Measurements from ENCODE around the gene SULT1A2.

GRCh38 chr16:28591355-28591754 lies 5.5 kb downstream of the SULT1A2 start:
- TF ChIP-seq CTCF (conservative IDR thresholded peaks at IDR 0.05 in 1 of 2, IDR thresholded peaks at IDR 0.05 in 1 of 2; ENCODE audit: low read depth in 1 of 2, low read length in 2 of 2) (no peak), EZH2 (IDR thresholded peaks at IDR 0.05; ENCODE audit: low read length, missing control alignments) (no peak)

Measured in fibroblast of lung (primary cell).